ENCODE results near the gene UGT1A3.

Gene UGT1A3

GRCh38 chr2:233768076-233768475 lies 39.2 kb downstream of the UGT1A3 start:
- Histone ChIP-seq H3K27me3 (ENCODE audit: insufficient read depth, poor library complexity, severe bottlenecking) (no peaks in the 10 kb centered on the region), H3K27ac (replicated peaks) (no peak overlapping the region), H3K4me3 (replicated peaks; ENCODE audit: insufficient read depth, low read length) (no peak overlapping the region)
- TF ChIP-seq, protein P1, sequence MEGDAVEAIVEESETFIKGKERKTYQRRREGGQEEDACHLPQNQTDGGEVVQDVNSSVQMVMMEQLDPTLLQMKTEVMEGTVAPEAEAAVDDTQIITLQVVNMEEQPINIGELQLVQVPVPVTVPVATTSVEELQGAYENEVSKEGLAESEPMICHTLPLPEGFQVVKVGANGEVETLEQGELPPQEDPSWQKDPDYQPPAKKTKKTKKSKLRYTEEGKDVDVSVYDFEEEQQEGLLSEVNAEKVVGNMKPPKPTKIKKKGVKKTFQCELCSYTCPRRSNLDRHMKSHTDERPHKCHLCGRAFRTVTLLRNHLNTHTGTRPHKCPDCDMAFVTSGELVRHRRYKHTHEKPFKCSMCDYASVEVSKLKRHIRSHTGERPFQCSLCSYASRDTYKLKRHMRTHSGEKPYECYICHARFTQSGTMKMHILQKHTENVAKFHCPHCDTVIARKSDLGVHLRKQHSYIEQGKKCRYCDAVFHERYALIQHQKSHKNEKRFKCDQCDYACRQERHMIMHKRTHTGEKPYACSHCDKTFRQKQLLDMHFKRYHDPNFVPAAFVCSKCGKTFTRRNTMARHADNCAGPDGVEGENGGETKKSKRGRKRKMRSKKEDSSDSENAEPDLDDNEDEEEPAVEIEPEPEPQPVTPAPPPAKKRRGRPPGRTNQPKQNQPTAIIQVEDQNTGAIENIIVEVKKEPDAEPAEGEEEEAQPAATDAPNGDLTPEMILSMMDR (IDR thresholded peaks at IDR 0.05; ENCODE audit: insufficient read depth, low read length), result no peak
- TF ChIP-seq REST (IDR thresholded peaks at IDR 0.05; ENCODE audit: insufficient replicate concordance, low read depth) (no peak), GABPA (IDR thresholded peaks at IDR 0.05; ENCODE audit: low read depth) (no peak)
- DNase-seq (ENCODE audit: low read depth in 1 of 2, low spot score in 1 of 2), result no peak

GRCh38 chr2:233769260-233769659 lies 40.4 kb downstream of the UGT1A3 start:
- no peak overlapping the region for H3K27ac ChIP-seq (replicated peaks)
- DNase-seq (ENCODE audit: low read depth in 1 of 2, low spot score in 1 of 2), result no peak
- no peak overlapping the region for H3K4me3 ChIP-seq (replicated peaks; ENCODE audit: insufficient read depth, low read length)
- H3K27me3 ChIP-seq (ENCODE audit: insufficient read depth, poor library complexity, severe bottlenecking), result no peaks in the 10 kb centered on the region
- TF ChIP-seq SPI1 (IDR thresholded peaks at IDR 0.05; ENCODE audit: borderline replicate concordance, low read depth) (no peak), GABPA (IDR thresholded peaks at IDR 0.05; ENCODE audit: low read depth) (no peak), REST (IDR thresholded peaks at IDR 0.05; ENCODE audit: insufficient replicate concordance, low read depth) (no peak), POLR2AphosphoS5 (IDR thresholded peaks at IDR 0.05; ENCODE audit: low read depth) (no peak)
- TF ChIP-seq, protein P1 (IDR thresholded peaks at IDR 0.05; ENCODE audit: insufficient read depth, low read length), result no peak

GRCh38 chr2:233772153-233772552 lies 43.3 kb downstream of the UGT1A3 start:
- no peak overlapping the region for H3K27ac ChIP-seq (replicated peaks)
- DNase-seq (ENCODE audit: low read depth in 1 of 2, low spot score in 1 of 2), result no peak
- H3K27me3 ChIP-seq (ENCODE audit: insufficient read depth, poor library complexity, severe bottlenecking), result no peaks in the 10 kb centered on the region
- H3K4me3 ChIP-seq (replicated peaks; ENCODE audit: insufficient read depth, low read length), result no peak overlapping the region
- TF ChIP-seq GABPA (IDR thresholded peaks at IDR 0.05; ENCODE audit: low read depth), result no peak
- TF ChIP-seq REST (IDR thresholded peaks at IDR 0.05; ENCODE audit: insufficient replicate concordance, low read depth), result no peak
- TF ChIP-seq, protein P1 (IDR thresholded peaks at IDR 0.05; ENCODE audit: insufficient read depth, low read length), result no peak
- TF ChIP-seq SPI1 (IDR thresholded peaks at IDR 0.05; ENCODE audit: borderline replicate concordance, low read depth), result no peak
- TF ChIP-seq POLR2AphosphoS5 (IDR thresholded peaks at IDR 0.05; ENCODE audit: low read depth), result no peak
